ENCODE results near the gene SRRD. TPM values are rescaled to one million over a fixed set of nuclear protein-coding genes. Genes with fewer than 3 reads are reported as not detected.

Gene SRRD
- polyA plus RNA-seq, 3 donors: 28.4 to 38.0 (median 29.0) TPM

GRCh38 chr22:26447584-26448329 is 35.9 kb upstream of the SRRD start:
- no peak for DNase-seq (ENCODE audit: extremely low read depth in 1 of 11, low read depth in 9 of 11, low spot score in 4 of 11)

GRCh38 chr22:26448334-26448733 is 35.3 kb upstream of the SRRD start:
- no peak for DNase-seq (ENCODE audit: extremely low read depth in 1 of 11, low read depth in 9 of 11, low spot score in 4 of 11)

GRCh38 chr22:26448941-26449340 is 34.7 kb upstream of the SRRD start:
- no peak for DNase-seq (ENCODE audit: extremely low read depth in 1 of 11, low read depth in 9 of 11, low spot score in 4 of 11)

GRCh38 chr22:26450453-26451185 is 33.1 kb upstream of the SRRD start:
- DNase-seq (ENCODE audit: extremely low read depth in 1 of 11, low read depth in 9 of 11, low spot score in 4 of 11): no peak

- no peak for DNase-seq (ENCODE audit: extremely low read depth in 1 of 11, low read depth in 9 of 11, low spot score in 4 of 11)
Observed at GRCh38 chr22:26452236-26453016, 31.3 kb upstream of the SRRD start.

GRCh38 chr22:26453216-26453615 is 30.5 kb upstream of the SRRD start:
- DNase-seq (ENCODE audit: extremely low read depth in 1 of 11, low read depth in 9 of 11, low spot score in 4 of 11): no peak

- DNase-seq (ENCODE audit: extremely low read depth in 1 of 11, low read depth in 9 of 11, low spot score in 4 of 11): no peak
Observed at GRCh38 chr22:26453812-26454500, 29.7 kb upstream of the SRRD start.

- DNase-seq (ENCODE audit: extremely low read depth in 1 of 11, low read depth in 9 of 11, low spot score in 4 of 11): no peak
Observed at GRCh38 chr22:26457661-26458272, 25.9 kb upstream of the SRRD start.

GRCh38 chr22:26460202-26460601 is 23.5 kb upstream of the SRRD start:
- no peak for DNase-seq (ENCODE audit: extremely low read depth in 1 of 11, low read depth in 9 of 11, low spot score in 4 of 11)

- DNase-seq (ENCODE audit: extremely low read depth in 1 of 11, low read depth in 9 of 11, low spot score in 4 of 11): no peak
Observed at GRCh38 chr22:26461188-26461810, 22.4 kb upstream of the SRRD start.

GRCh38 chr22:26462051-26462450 is 21.6 kb upstream of the SRRD start:
- DNase-seq (ENCODE audit: extremely low read depth in 1 of 11, low read depth in 9 of 11, low spot score in 4 of 11): no peak

- DNase-seq (ENCODE audit: extremely low read depth in 1 of 11, low read depth in 9 of 11, low spot score in 4 of 11): no peak
Observed at GRCh38 chr22:26462641-26463040, 21.0 kb upstream of the SRRD start.

GRCh38 chr22:26463101-26463661 is 20.5 kb upstream of the SRRD start:
- peak in 5 of 11 donors; percentile 42 to 58 (median 57) for DNase-seq (ENCODE audit: extremely low read depth in 1 of 11, low read depth in 9 of 11, low spot score in 4 of 11)

GRCh38 chr22:26463688-26464087 is 20.0 kb upstream of the SRRD start:
- no peak for DNase-seq (ENCODE audit: extremely low read depth in 1 of 11, low read depth in 9 of 11, low spot score in 4 of 11)

- DNase-seq (ENCODE audit: extremely low read depth in 1 of 11, low read depth in 9 of 11, low spot score in 4 of 11): no peak
Observed at GRCh38 chr22:26464312-26464711, 19.4 kb upstream of the SRRD start.

- no peak for DNase-seq (ENCODE audit: extremely low read depth in 1 of 11, low read depth in 9 of 11, low spot score in 4 of 11)
Observed at GRCh38 chr22:26466196-26466595, 17.5 kb upstream of the SRRD start.

GRCh38 chr22:26470807-26471206 is 12.9 kb upstream of the SRRD start:
- no peak for DNase-seq (ENCODE audit: extremely low read depth in 1 of 11, low read depth in 9 of 11, low spot score in 4 of 11)

- no peak for DNase-seq (ENCODE audit: extremely low read depth in 1 of 11, low read depth in 9 of 11, low spot score in 4 of 11)
Observed at GRCh38 chr22:26471522-26471921, 12.2 kb upstream of the SRRD start.

Measured in renal cortex interstitium (tissue), 11 donors.